C4-2B (cell line): ENCODE measurements around the gene FRMPD2.

Experiments
- H3K27ac ChIP-seq: fragments of 450-650 bp; 2 replicates; pipeline ENCODE4 v1.5.1; 2017
- ZFX ChIP-seq: fragments of 450-650 bp; IDR thresholded peaks from 2 replicates; pipeline ENCODE4 v1.6.1; 2017
- TF ChIP-seq, protein P1 (sequence below): fragments of 450-650 bp; conservative IDR thresholded peaks from 2 replicates; pipeline ENCODE4 v1.5.1; 2017; ENCODE audit warnings: mild to moderate bottlenecking

FRMPD2 gene

DNA sequence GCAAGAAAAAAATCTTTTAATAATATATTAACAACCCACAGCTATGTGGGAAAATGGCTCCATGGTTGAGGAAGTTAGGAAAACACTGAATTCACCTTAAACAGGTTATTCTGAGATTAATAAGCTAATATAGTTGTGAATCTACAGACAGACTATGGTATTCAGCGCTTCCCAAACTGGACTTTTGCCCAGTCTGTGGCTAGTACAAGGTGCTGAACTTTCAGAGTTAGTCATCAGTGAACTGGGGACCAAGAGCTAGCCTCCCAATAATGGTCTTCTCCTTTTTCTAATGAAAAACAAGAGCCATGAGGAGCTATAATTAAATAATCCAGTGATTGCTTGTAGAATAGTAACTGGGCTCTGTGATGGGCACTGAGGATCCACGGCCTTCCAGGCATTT, 65.3 kb downstream of the FRMPD2 start:
- no peak overlapping the region for H3K27ac ChIP-seq
- TF ChIP-seq ZFX, result no peak

DNA sequence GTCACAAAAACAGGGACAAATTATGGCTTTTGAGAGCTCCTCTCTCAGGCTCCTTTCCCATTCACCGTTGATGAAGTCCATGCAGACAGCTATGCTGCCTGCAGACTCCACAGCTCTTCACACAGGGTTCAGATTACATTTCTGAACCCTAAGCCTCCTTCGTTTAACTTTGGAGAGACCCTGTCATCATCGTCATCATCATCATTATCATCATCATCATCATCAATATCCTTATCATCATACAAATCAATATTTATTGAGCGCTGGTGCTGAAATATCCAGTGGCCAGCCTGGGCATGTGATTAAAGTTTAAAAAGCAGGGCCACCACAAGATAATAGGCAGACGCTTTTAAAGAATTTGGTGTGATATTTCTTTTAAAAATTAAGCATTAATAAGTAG, 66.6 kb downstream of the FRMPD2 start:
- TF ChIP-seq, protein P1, sequence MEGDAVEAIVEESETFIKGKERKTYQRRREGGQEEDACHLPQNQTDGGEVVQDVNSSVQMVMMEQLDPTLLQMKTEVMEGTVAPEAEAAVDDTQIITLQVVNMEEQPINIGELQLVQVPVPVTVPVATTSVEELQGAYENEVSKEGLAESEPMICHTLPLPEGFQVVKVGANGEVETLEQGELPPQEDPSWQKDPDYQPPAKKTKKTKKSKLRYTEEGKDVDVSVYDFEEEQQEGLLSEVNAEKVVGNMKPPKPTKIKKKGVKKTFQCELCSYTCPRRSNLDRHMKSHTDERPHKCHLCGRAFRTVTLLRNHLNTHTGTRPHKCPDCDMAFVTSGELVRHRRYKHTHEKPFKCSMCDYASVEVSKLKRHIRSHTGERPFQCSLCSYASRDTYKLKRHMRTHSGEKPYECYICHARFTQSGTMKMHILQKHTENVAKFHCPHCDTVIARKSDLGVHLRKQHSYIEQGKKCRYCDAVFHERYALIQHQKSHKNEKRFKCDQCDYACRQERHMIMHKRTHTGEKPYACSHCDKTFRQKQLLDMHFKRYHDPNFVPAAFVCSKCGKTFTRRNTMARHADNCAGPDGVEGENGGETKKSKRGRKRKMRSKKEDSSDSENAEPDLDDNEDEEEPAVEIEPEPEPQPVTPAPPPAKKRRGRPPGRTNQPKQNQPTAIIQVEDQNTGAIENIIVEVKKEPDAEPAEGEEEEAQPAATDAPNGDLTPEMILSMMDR, result no peak
- TF ChIP-seq ZFX, result no peak
- H3K27ac ChIP-seq, result no peak overlapping the region

DNA sequence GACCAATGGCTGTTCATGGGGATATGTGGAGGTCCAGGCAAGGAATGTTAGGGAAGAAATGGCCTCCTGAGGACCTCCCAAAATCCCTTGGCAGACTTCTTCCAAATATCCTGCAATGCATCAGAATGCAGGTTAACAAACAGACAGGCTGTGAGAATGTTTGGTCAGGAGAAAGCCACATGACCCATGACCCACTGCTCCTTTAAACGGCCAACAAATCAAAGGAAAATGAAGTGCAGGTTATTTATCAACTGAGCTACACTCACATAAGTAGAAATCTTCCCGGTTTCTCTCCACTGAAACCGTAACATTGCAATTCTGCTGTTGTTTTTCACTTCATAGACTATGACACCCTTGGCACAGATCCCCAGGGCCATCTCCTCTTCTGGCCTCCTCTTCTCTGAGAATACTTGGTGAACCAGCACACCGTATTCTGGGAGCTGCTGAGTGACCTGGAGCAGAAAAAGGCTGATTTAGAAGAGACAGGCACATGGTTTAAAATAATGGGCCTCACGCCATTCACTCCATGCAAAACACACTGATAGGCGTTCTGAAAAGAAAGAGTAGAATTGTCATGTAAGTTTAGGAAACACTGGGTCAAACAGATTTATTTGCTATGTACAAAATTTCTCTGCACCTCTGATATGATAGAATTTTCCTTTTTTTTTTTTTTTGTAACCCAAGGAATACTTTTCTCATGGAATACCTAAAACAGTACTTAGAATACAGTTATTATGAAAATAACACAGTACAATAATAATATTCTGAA, 67.8 kb downstream of the FRMPD2 start:
- no peak overlapping the region for H3K27ac ChIP-seq
- TF ChIP-seq, protein P1, result no peak
- no peak for TF ChIP-seq ZFX

DNA sequence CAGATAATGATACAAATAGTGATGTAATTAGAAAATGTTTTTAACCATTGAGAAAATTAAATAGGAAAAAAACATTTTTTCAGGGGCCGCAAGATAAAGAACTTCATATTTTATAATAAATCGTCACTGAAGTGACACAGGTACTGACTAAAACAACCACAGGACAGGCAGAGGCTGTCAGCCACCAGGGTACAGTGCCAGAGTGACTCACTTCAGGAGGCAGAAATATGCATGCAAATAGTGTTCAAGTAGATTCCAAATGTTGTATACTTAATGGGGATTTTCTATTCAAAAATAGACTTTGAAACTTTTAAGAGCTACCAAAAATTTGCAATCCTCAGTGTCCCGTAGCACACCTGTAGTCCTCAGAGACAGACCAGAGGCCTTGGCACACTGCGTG, 68.6 kb downstream of the FRMPD2 start:
- no peak overlapping the region for H3K27ac ChIP-seq
- TF ChIP-seq, protein P1, result no peak
- no peak for TF ChIP-seq ZFX

DNA sequence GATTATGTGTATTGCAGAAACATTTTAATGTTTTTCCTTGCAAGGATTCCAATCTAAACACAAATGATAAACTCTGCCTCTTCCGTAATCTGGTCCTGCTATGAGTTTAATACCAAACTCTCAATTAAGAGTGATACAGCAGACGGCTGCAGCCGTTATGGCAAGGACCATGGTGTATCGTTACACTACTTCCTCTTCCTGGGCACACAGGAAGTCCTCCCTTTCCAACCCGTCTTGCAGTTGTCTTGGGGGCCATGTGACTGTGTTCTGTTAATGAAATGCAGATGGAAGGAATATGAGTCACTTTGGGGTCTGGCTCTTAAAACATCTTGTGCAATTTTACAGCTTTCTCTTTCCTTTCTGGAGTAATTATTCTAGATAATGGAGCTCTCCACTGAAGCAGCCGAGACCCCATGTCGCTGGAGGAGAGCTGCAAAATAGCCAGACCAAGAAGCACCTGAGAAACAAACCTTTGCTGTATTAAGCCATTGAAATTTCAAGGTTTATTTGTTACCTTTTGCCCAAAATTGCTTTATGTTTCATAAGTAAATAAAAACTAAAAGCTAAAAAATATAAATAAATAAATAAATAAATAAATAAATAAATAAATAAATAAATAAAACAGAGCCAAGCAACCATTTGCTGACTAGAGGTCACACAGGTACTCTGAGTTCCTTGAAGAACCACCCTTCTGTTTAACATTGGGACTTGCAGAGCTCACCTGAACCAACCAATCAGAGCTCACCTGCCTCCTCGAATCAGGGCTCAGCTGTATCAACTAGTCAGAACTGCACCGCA, 74.7 kb downstream of the FRMPD2 start:
- TF ChIP-seq, protein P1, result no peak
- TF ChIP-seq ZFX, result no peak
- H3K27ac ChIP-seq, result no peak overlapping the region

DNA sequence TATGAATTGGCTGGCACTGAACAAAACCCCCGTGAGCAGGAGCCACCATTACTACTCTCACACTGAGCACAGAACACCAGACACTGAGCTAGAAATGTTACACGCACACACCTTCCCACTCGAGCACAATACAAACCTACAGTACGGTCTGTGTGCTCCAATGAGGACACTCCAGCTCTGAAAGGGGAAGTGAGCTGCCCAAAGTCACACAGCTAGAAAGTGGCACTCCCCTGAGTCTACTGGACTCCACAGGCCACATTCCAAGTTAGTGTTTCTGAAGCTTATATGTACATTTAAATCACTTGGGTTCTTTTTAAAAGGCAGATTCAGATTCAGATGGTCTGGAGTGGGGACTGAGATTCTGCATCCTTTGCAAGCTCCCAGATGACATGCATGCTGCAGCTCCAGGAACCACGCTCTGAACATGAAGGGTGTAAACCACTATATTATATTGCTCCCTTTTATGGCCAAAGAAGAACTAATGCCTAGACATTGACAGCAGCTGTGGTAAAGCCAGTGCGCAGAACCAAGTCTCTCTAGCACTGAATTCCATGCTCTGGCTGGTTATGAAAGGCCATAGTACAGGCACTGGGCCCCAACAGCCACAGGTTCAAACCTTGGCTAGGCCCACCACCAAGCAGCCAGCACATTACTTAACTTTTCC, 77.1 kb downstream of the FRMPD2 start:
- H3K27ac ChIP-seq, result no peak overlapping the region
- TF ChIP-seq, protein P1, result no peak
- no peak for TF ChIP-seq ZFX

DNA sequence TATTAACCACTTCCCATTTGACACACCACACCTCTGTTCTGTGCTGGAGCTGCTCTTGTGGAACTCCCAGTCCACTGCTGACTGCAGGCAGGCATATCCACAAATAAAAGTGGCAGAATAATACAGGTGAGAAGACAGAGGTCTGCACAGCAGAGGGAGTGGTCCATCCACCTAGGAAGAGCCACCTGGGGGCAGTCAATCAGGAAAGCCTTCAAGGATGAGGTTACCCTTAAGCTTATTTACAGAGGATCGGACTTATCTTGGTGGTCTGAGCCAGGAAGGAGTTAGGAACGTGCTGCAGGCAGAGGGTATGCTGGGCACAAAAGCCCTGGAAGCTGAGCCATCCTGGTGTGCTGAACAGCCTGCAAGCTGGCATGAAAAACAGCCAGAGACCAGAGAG, 78.7 kb downstream of the FRMPD2 start:
- H3K27ac ChIP-seq, result no peak overlapping the region
- no peak for TF ChIP-seq ZFX
- TF ChIP-seq, protein P1, result no peak
